Lower leg skin (tissue), 3 donors: ENCODE measurements around the gene RGPD3.
"Not testable (repeated sequence)": the region's sequence is repeated elsewhere in the genome, so short reads cannot be mapped to it uniquely, and the experiment has no call there.

Experiments
- CTCF ChIP-seq, 3 donors: fragments of 450-650 bp; IDR thresholded peaks; one replicate each; pipeline ENCODE4 v1.5.1; 2016; ENCODE audit warnings: antibody characterized with exemption in 3 of 3, mild to moderate bottlenecking in 3 of 3, moderate library complexity in 2 of 3
- POLR2A ChIP-seq, 2 donors: fragments of 450-650 bp; IDR thresholded peaks; one replicate each; pipeline ENCODE4 v1.6.1; 2016 to 2017; ENCODE audit warnings: antibody characterized with exemption in 2 of 2, mild to moderate bottlenecking in 1 of 2, moderate library complexity in 1 of 2

GRCh38 chr2:106461882-106462281, 6.3 kb downstream of the RGPD3 start:
- TF ChIP-seq CTCF, POLR2A (IDR thresholded peaks at IDR 0.05): not testable (repeated sequence)
